NCI-H748 treated with DMSO at 0.1 percent for 48 hours (cell line): ENCODE results near the gene CNGB1.
A peak's percentile ranks its signal among the peaks of the same experiment; 100 is the strongest.
"Not testable (repeated sequence)": the region's sequence is repeated elsewhere in the genome, so short reads cannot be mapped to it uniquely, and the experiment has no call there.

ENCODE experiments used
- DNase-seq: peaks from one replicate; lab custom pipeline; 2025; lab: John Stamatoyannopoulos, UW

Gene CNGB1

GRCh38 chr16:57970970-57971369, at the start of gene CNGB1:
Gene CNGB1 (minus strand): TSS chr16:57971128. CDS start chr16:57967286, 3,842 bp downstream.
- no peak for DNase-seq

- no peak for DNase-seq
Measured at GRCh38 chr16:58019866-58020538, 49.1 kb upstream of the CNGB1 start.

- DNase-seq = no peak
Measured at GRCh38 chr16:58018803-58019202, 47.9 kb upstream of the CNGB1 start.

GRCh38 chr16:58016840-58017446, 46.0 kb upstream of the CNGB1 start:
- no peak for DNase-seq

- DNase-seq = no peak
Measured at GRCh38 chr16:58013201-58013956, 42.5 kb upstream of the CNGB1 start.

- no peak for DNase-seq
Measured at GRCh38 chr16:58012481-58012880, 41.6 kb upstream of the CNGB1 start.

- DNase-seq = no peak
Measured at GRCh38 chr16:58011652-58012051, 40.7 kb upstream of the CNGB1 start.

GRCh38 chr16:58010886-58011285, 40.0 kb upstream of the CNGB1 start:
- no peak for DNase-seq

- DNase-seq = no peak
Measured at GRCh38 chr16:58009856-58010416, 39.0 kb upstream of the CNGB1 start.

GRCh38 chr16:58004736-58005135, 33.8 kb upstream of the CNGB1 start:
- not testable (repeated sequence) for DNase-seq

- DNase-seq = no peak
Measured at GRCh38 chr16:58002936-58003335, 32.0 kb upstream of the CNGB1 start.

- DNase-seq = no peak
Measured at GRCh38 chr16:58002416-58002800, 31.5 kb upstream of the CNGB1 start.

- no peak for DNase-seq
Measured at GRCh38 chr16:58001781-58002415, 31.0 kb upstream of the CNGB1 start.

- peak; percentile 39 for DNase-seq
Measured at GRCh38 chr16:58000706-58001676, 30.1 kb upstream of the CNGB1 start, which contains the start of gene USB1. Gene USB1 (plus strand): TSS chr16:58001407. CDS start chr16:58001484, 77 bp downstream.

- DNase-seq = no peak
Measured at GRCh38 chr16:57999971-58000705, 29.2 kb upstream of the CNGB1 start, which contains the start of gene ZNF319. Gene ZNF319 (minus strand): TSS chr16:58000672. CDS start chr16:57998265, 2,407 bp downstream.

GRCh38 chr16:57999366-57999970, 28.5 kb upstream of the CNGB1 start:
- DNase-seq = no peak

- DNase-seq = no peak
Measured at GRCh38 chr16:57998992-57999365, 28.1 kb upstream of the CNGB1 start.

GRCh38 chr16:57998486-57998885, 27.6 kb upstream of the CNGB1 start:
- DNase-seq = no peak

GRCh38 chr16:57997528-57998265, 26.8 kb upstream of the CNGB1 start:
- no peak for DNase-seq
